Naive thymus-derived CD4-positive, alpha-beta T cell (primary cell): ENCODE measurements around the gene MAP1A. TPM values are rescaled to one million over a fixed set of nuclear protein-coding genes. Genes with fewer than 3 reads are reported as not detected.

Experiments used
- ATAC-seq: fragments of 150-1000 bp; cut with Tn5 transposase; 2 replicates; pipeline ENCODE4 v1.10.0; 2021; ENCODE audit warnings: mild to moderate bottlenecking, moderate library complexity
- CTCF ChIA-PET: fragments of 350-600 bp; sonication (Branson Sonifier 250); formaldehyde crosslinking; loops from one replicate; lab custom pipeline; 2021; ENCODE audit warnings: antibody characterized with exemption; lab: Charles Lee
- POLR2A ChIA-PET: fragments of 350-600 bp; sonication (Branson Sonifier 250); formaldehyde crosslinking; loops from one replicate; lab custom pipeline; 2021; ENCODE audit warnings: antibody characterized with exemption, inconsistent platforms; lab: Charles Lee
- DNase-seq, 9 donors: peaks; one replicate each; pipeline versions ENCODE4 v3.0.0 to v3.0.0-alpha.2; 2020 to 2022; ENCODE audit warnings: mixed read lengths in 1 of 9
- H3K27ac ChIP-seq: one replicate; pipeline ENCODE4 v1.7.0; 2013; ENCODE audit warnings: mild to moderate bottlenecking, low read depth, low read length, moderate library complexity
- H3K27me3 ChIP-seq, 2 donors: one replicate each; pipeline ENCODE4 v1.7.0; 2013; ENCODE audit warnings: low read length in 2 of 2, mild to moderate bottlenecking in 2 of 2, moderate library complexity in 2 of 2; ENCODE audit not compliant: control insufficient read depth in 2 of 2, insufficient read depth in 2 of 2
- H3K36me3 ChIP-seq, 3 experiments: 1 replicate in 2 of 3; 2 replicates in 1 of 3; pipeline ENCODE4 v1.7.0; 2013; ENCODE audit warnings: low read length in 3 of 3, mild to moderate bottlenecking in 3 of 3, moderate library complexity in 1 of 3; ENCODE audit not compliant: insufficient read depth in 3 of 3, control insufficient read depth in 2 of 3
- H3K4me1 ChIP-seq, 2 donors: one replicate each; pipeline ENCODE4 v1.7.0; 2013; ENCODE audit warnings: low read length in 2 of 2, mild to moderate bottlenecking in 2 of 2, moderate library complexity in 1 of 2; ENCODE audit not compliant: control insufficient read depth in 2 of 2, insufficient read depth in 2 of 2
- H3K4me3 ChIP-seq: 2 replicates; pipeline ENCODE4 v1.7.0; 2013; ENCODE audit warnings: mild to moderate bottlenecking, low read length
- H3K9me3 ChIP-seq, 3 experiments: 1 replicate in 2 of 3; 2 replicates in 1 of 3; pipeline ENCODE4 v1.7.0; 2013; ENCODE audit warnings: low read length in 3 of 3; ENCODE audit not compliant: control insufficient read depth in 2 of 3
- H3K27ac Mint-ChIP-seq, 9 donors: one replicate each; pipeline ENCODE4 v1.8.0; 2020 to 2022; ENCODE audit warnings: mixed read lengths in 9 of 9, mild to moderate bottlenecking in 8 of 9, moderate library complexity in 5 of 9, inconsistent platforms in 2 of 9
- H3K27me3 Mint-ChIP-seq, 5 donors: one replicate each; pipeline ENCODE4 v1.8.0; 2021 to 2022; ENCODE audit warnings: mixed read lengths in 5 of 5, mild to moderate bottlenecking in 1 of 5
- H3K36me3 Mint-ChIP-seq, 5 donors: one replicate each; pipeline ENCODE4 v1.8.0; 2020 to 2022; ENCODE audit warnings: mixed read lengths in 5 of 5, mild to moderate bottlenecking in 3 of 5, inconsistent platforms in 1 of 5
- H3K4me1 Mint-ChIP-seq, 7 donors: one replicate each; pipeline ENCODE4 v1.8.0; 2020 to 2022; ENCODE audit warnings: mixed read lengths in 7 of 7, mild to moderate bottlenecking in 3 of 7, inconsistent platforms in 1 of 7
- H3K4me3 Mint-ChIP-seq, 10 donors: one replicate each; pipeline ENCODE4 v1.8.0; 2020 to 2022; ENCODE audit warnings: mild to moderate bottlenecking in 10 of 10, mixed read lengths in 10 of 10, moderate library complexity in 6 of 10, inconsistent platforms in 2 of 10
- H3K9me3 Mint-ChIP-seq, 11 donors: one replicate each; pipeline ENCODE4 v1.8.0; 2020 to 2022; ENCODE audit warnings: mixed read lengths in 11 of 11, mild to moderate bottlenecking in 4 of 11, inconsistent platforms in 1 of 11, moderate library complexity in 1 of 11
- intact Hi-C, 2 donors: fragments of 100-400 bp; cut with micrococcal nuclease; formaldehyde crosslinking; loops; one replicate each; pipeline ENCODE4 v1.15.1; 2023
- polyA plus RNA-seq, 2 donors: library from polyadenylated mRNA; unstranded; fragments of 300-500 nt; fragmentation: Illumina TruSeq; gene quantifications; one replicate each; pipeline ENCODE4 v1.2.3, GENCODE V29; 2021
- total RNA-seq, 6 experiments: library from RNA in 5 of 6; stranded (reverse) in 5 of 6; gene quantifications; 1 replicate in 5 of 6; 2 replicates in 1 of 6; pipeline ENCODE4 v1.2.3 and lab custom pipeline; 2021 to 2026

MAP1A gene
- total and polyA plus RNA-seq, 7 experiments from 2014 or later, result 0.22 to 13.6 (median 0.30) TPM

GRCh38 chr15:43492673-43493601 is 24.5 kb upstream of the MAP1A start, which contains the start of gene TP53BP1:
Gene TP53BP1 (minus strand): TSS chr15:43493156. CDS start chr15:43493043, 113 bp downstream.
- POLR2A ChIA-PET, result interaction anchor here (0.7 to 8.1 kb wide), 5 partner anchors 13 to 333 kb away, joined by 3 to 56 read pairs (median 4); no protein-coding TSS in a partner anchor
- H3K4me3 Mint-ChIP-seq, result peak within 1 kb of the TSS; percentile 87 to 99 (median 96)
- CTCF ChIA-PET, result interaction anchor here (1.4 to 3.1 kb wide), 2 partner anchors 18 to 22 kb away, joined by 3 to 13 read pairs; no protein-coding TSS in a partner anchor

GRCh38 chr15:43493703-43494472 is 23.5 kb upstream of the MAP1A start:
- no peak for ATAC-seq
- Histone ChIP-seq H3K27ac (peak overlapping the region; percentile 93), H3K9me3 (no peaks in the 10 kb centered on the region), H3K4me3 (peak overlapping the region; percentile 89), H3K4me1 (peaks cover 11 to 13% of the 10 kb centered on the region in 2 donors), H3K27me3 (no peaks in the 10 kb centered on the region), H3K36me3 (peaks cover 0 to 5% (median 0%) of the 10 kb centered on the region in 3 experiments)
- intact Hi-C loops, result loop anchor here (1.0 to 5.0 kb wide), 3 partner anchors 16 to 1043 kb away; partner anchors contain the start of genes EIF3J (in 1 of the 2) and LCMT2 (in 1 of the 2)
- Mint-ChIP-seq H3K9me3 (no peaks in the 10 kb centered on the region), H3K4me1 (peaks cover 20 to 38% (median 31%) of the 10 kb centered on the region in 7 donors), H3K27ac (peak overlapping the region; percentile 56 to 99 (median 95)), H3K27me3 (no peaks in the 10 kb centered on the region), H3K4me3 (peak overlapping the region; percentile 87 to 99 (median 96)), H3K36me3 (peaks cover 3 to 6% (median 6%) of the 10 kb centered on the region in 5 donors)
- DNase-seq, result no peak
- CTCF ChIA-PET, result interaction anchor here (1.0 to 3.1 kb wide), 3 partner anchors 12 to 21 kb away, joined by 3 to 13 read pairs (median 4); no protein-coding TSS in a partner anchor
- POLR2A ChIA-PET, result interaction anchor here (0.7 to 8.1 kb wide), 4 partner anchors 12 to 332 kb away, joined by 3 to 56 read pairs (median 4); no protein-coding TSS in a partner anchor

More at GRCh38 chr15:43492673-43493601, 24.5 kb upstream of the MAP1A start, which contains the start of gene TP53BP1:
- peak within 1 kb of the TSS; percentile 93 for H3K27ac ChIP-seq
- peak; percentile 82 to 97 (median 91) for DNase-seq
- H3K27me3 ChIP-seq, result no peaks in the 10 kb centered on the region
- no peaks in the 10 kb centered on the region for H3K9me3 ChIP-seq
- intact Hi-C loops, result loop anchor here (1.0 to 5.0 kb wide), 3 partner anchors 17 to 1044 kb away; partner anchors contain the start of genes EIF3J (in 1 of the 2) and LCMT2 (in 1 of the 2)
- peak; percentile 99 for ATAC-seq
- Mint-ChIP-seq H3K4me1 (peaks cover 23 to 44% (median 33%) of the 10 kb centered on the region in 7 donors), H3K36me3 (peaks cover 6 to 12% (median 7%) of the 10 kb centered on the region in 5 donors), H3K27me3 (no peaks in the 10 kb centered on the region), H3K27ac (peak within 1 kb of the TSS; percentile 83 to 99 (median 96)), H3K9me3 (no peaks in the 10 kb centered on the region)
- peaks cover 0 to 9% (median 0%) of the 10 kb centered on the region in 3 experiments for H3K36me3 ChIP-seq
- peaks cover 11 to 13% of the 10 kb centered on the region in 2 donors for H3K4me1 ChIP-seq
- H3K4me3 ChIP-seq, result peak within 1 kb of the TSS; percentile 89

GRCh38 chr15:43498990-43499389 is 18.4 kb upstream of the MAP1A start:
- peaks cover 0 to 4% (median under 1%) of the 10 kb centered on the region in 7 donors for H3K4me1 Mint-ChIP-seq
- no peak overlapping the region for H3K4me3 Mint-ChIP-seq
- Histone ChIP-seq H3K27ac (no peak overlapping the region), H3K36me3 (no peaks in the 10 kb centered on the region), H3K4me1 (no peaks in the 10 kb centered on the region), H3K27me3 (no peaks in the 10 kb centered on the region), H3K9me3 (no peaks in the 10 kb centered on the region), H3K4me3 (no peak overlapping the region)
- CTCF ChIA-PET, result interaction anchor here (0.6 to 3.1 kb wide), 2 partner anchors 15 to 308 kb away, joined by 3 to 9 read pairs; no protein-coding TSS in a partner anchor
- no peaks in the 10 kb centered on the region for H3K27me3 Mint-ChIP-seq
- DNase-seq (no peak), ATAC-seq (no peak)
- H3K36me3 Mint-ChIP-seq, result peaks cover 0 to 5% (median 3%) of the 10 kb centered on the region in 5 donors
- no peaks in the 10 kb centered on the region for H3K9me3 Mint-ChIP-seq
- intact Hi-C loops, result no loop called here
- peak overlapping the region in 1 of 9 donors; percentile 22 for H3K27ac Mint-ChIP-seq
- POLR2A ChIA-PET, result no interaction called here

GRCh38 chr15:43499635-43500034 is 17.8 kb upstream of the MAP1A start:
- Mint-ChIP-seq H3K36me3 (peaks cover 0 to 5% (median 3%) of the 10 kb centered on the region in 5 donors), H3K4me1 (peaks cover 0 to 4% (median 0%) of the 10 kb centered on the region in 7 donors), H3K27ac (no peak overlapping the region), H3K4me3 (no peak overlapping the region), H3K27me3 (no peaks in the 10 kb centered on the region), H3K9me3 (no peaks in the 10 kb centered on the region)
- H3K4me3 ChIP-seq, result no peak overlapping the region
- H3K27me3 ChIP-seq, result no peaks in the 10 kb centered on the region
- H3K36me3 ChIP-seq, result no peaks in the 10 kb centered on the region
- ChIA-PET CTCF (interaction anchor here (3.1 kb wide), 1 partner anchor 14 kb away, joined by 9 read pairs; no protein-coding TSS in a partner anchor), POLR2A (no interaction called here)
- H3K9me3 ChIP-seq, result no peaks in the 10 kb centered on the region
- no peak overlapping the region for H3K27ac ChIP-seq
- intact Hi-C loops, result no loop called here
- DNase-seq (no peak), ATAC-seq (no peak)
- no peaks in the 10 kb centered on the region for H3K4me1 ChIP-seq

GRCh38 chr15:43505738-43506137 is 11.7 kb upstream of the MAP1A start:
- no peaks in the 10 kb centered on the region for H3K9me3 ChIP-seq
- Mint-ChIP-seq H3K36me3 (peaks cover 0 to 4% (median 0%) of the 10 kb centered on the region in 5 donors), H3K4me3 (no peak overlapping the region), H3K27me3 (no peaks in the 10 kb centered on the region), H3K27ac (no peak overlapping the region), H3K9me3 (no peaks in the 10 kb centered on the region), H3K4me1 (peaks cover 9 to 17% (median 11%) of the 10 kb centered on the region in 7 donors)
- H3K27me3 ChIP-seq, result no peaks in the 10 kb centered on the region
- H3K27ac ChIP-seq, result no peak overlapping the region
- peaks cover 4 to 5% of the 10 kb centered on the region in 2 donors for H3K4me1 ChIP-seq
- ChIA-PET CTCF (interaction anchor here (0.9 kb wide), 1 partner anchor 12 kb away, joined by 3 read pairs; no protein-coding TSS in a partner anchor), POLR2A (interaction anchor here (1.0 kb wide), 1 partner anchor 12 kb away, joined by 3 read pairs; no protein-coding TSS in a partner anchor)
- intact Hi-C loops, result no loop called here
- no peak for DNase-seq
- H3K4me3 ChIP-seq, result no peak overlapping the region
- H3K36me3 ChIP-seq, result no peaks in the 10 kb centered on the region
- ATAC-seq, result no peak
